Trophoblast cell (in vitro differentiated cells and primary cell): Measurements from ENCODE around the gene STARD10.

ENCODE experiments used
- DNase-seq, 2 donors: peaks; one replicate each; pipeline ENCODE4 v3.0.0-alpha.2; 2016
- H2AFZ ChIP-seq: 2 replicates; pipeline ENCODE4 v1.6.1; 2013; ENCODE audit warnings: low read length, moderate library complexity, mild to moderate bottlenecking; ENCODE audit not compliant: insufficient read depth, poor library complexity
- H2AK5ac ChIP-seq: 2 replicates; pipeline ENCODE4 v1.6.1; 2013; ENCODE audit warnings: mild to moderate bottlenecking, low read length
- H2BK120ac ChIP-seq: 2 replicates; pipeline ENCODE4 v1.6.1; 2013; ENCODE audit warnings: low read length, mild to moderate bottlenecking, moderate library complexity; ENCODE audit not compliant: insufficient read depth, poor library complexity
- H2BK12ac ChIP-seq: 2 replicates; pipeline ENCODE4 v1.6.1; 2013; ENCODE audit warnings: mild to moderate bottlenecking, low read length, moderate library complexity
- H2BK5ac ChIP-seq: 2 replicates; pipeline ENCODE4 v1.6.1; 2013; ENCODE audit warnings: low read length, low read depth, moderate library complexity, mild to moderate bottlenecking; ENCODE audit not compliant: poor library complexity
- H3K14ac ChIP-seq: 2 replicates; pipeline ENCODE4 v1.6.1; 2013; ENCODE audit warnings: mild to moderate bottlenecking, low read length
- H3K18ac ChIP-seq: 2 replicates; pipeline ENCODE4 v1.6.1; 2013; ENCODE audit warnings: mild to moderate bottlenecking, low read length
- H3K23ac ChIP-seq: 2 replicates; pipeline ENCODE4 v1.6.1; 2013; ENCODE audit warnings: low read length
- H3K27ac ChIP-seq: 2 replicates; pipeline ENCODE4 v1.5.1; 2013; ENCODE audit warnings: low read depth, mild to moderate bottlenecking, inconsistent platforms, low read length, moderate library complexity
- H3K27me3 ChIP-seq: 2 replicates; pipeline ENCODE4 v1.6.1; 2013; ENCODE audit warnings: inconsistent platforms, mild to moderate bottlenecking, low read length, moderate library complexity; ENCODE audit not compliant: insufficient read depth
- H3K36me3 ChIP-seq, 2 experiments: 1 replicate in 1 of 2; 2 replicates in 1 of 2; pipeline ENCODE4 v1.6.1; 2013; ENCODE audit warnings: low read length in 2 of 2, mild to moderate bottlenecking in 2 of 2, moderate library complexity in 1 of 2; ENCODE audit not compliant: insufficient read depth in 2 of 2, control insufficient read depth in 1 of 2
- H3K4ac ChIP-seq: 2 replicates; pipeline ENCODE4 v1.6.1; 2013; ENCODE audit warnings: low read depth, mild to moderate bottlenecking, low read length, moderate library complexity
- H3K4me1 ChIP-seq, 2 experiments: 1 replicate in 1 of 2; 2 replicates in 1 of 2; pipeline ENCODE4 v1.6.1; 2013; ENCODE audit warnings: low read length in 2 of 2, mild to moderate bottlenecking in 2 of 2, moderate library complexity in 1 of 2; ENCODE audit not compliant: insufficient read depth in 2 of 2, control insufficient read depth in 1 of 2
- H3K4me2 ChIP-seq: 2 replicates; pipeline ENCODE4 v1.6.1; 2013; ENCODE audit warnings: inconsistent platforms, mild to moderate bottlenecking, low read length, moderate library complexity
- H3K4me3 ChIP-seq: 2 replicates; pipeline ENCODE4 v1.5.1; 2013; ENCODE audit warnings: mild to moderate bottlenecking, low read depth, low read length, inconsistent platforms
- H3K79me1 ChIP-seq: one replicate; pipeline ENCODE4 v1.6.1; 2013; ENCODE audit warnings: low read length
- H3K79me2 ChIP-seq: 2 replicates; pipeline ENCODE4 v1.6.1; 2013; ENCODE audit warnings: low read length, mild to moderate bottlenecking; ENCODE audit not compliant: control insufficient read depth, insufficient read depth, poor library complexity
- H3K9ac ChIP-seq: 2 replicates; pipeline ENCODE4 v1.6.1; 2013; ENCODE audit warnings: mild to moderate bottlenecking, low read length
- H3K9me3 ChIP-seq: 2 replicates; pipeline ENCODE4 v1.6.1; 2013; ENCODE audit warnings: low read depth, mild to moderate bottlenecking, control low read depth, inconsistent platforms, low read length; ENCODE audit not compliant: insufficient read depth
- H4K12ac ChIP-seq: 2 replicates; pipeline ENCODE4 v1.6.1; 2013; ENCODE audit warnings: low read depth, mild to moderate bottlenecking, low read length, moderate library complexity
- H4K8ac ChIP-seq: 2 replicates; pipeline ENCODE4 v1.6.1; 2013; ENCODE audit warnings: low read depth, mild to moderate bottlenecking, low read length, moderate library complexity
- H4K91ac ChIP-seq: one replicate; pipeline ENCODE4 v1.6.1; 2013; ENCODE audit warnings: low read depth, mild to moderate bottlenecking, low read length, moderate library complexity
- WGBS: extraction: QIAGEN DNeasy Blood & Tissue Kit; methylation state at CpG from one replicate; pipeline ENCODE4 v1.1.7; 2013; ENCODE audit warnings: missing lambda C conversion rate; ENCODE audit not compliant: insufficient read length, insufficient coverage; ENCODE audit errors: extremely low coverage; 5-methylcytosine and 5-hydroxymethylcytosine counted together

STARD10 gene

GRCh38 chr11:72720784-72721183 is 73.1 kb downstream of the STARD10 start:
- no peak overlapping the region for H3K14ac ChIP-seq
- no peak overlapping the region for H2BK120ac ChIP-seq
- no peak overlapping the region for H3K23ac ChIP-seq
- H2AFZ ChIP-seq = no peak overlapping the region
- no peaks in the 10 kb centered on the region for H3K27me3 ChIP-seq
- H3K27ac ChIP-seq = no peak overlapping the region
- H2BK12ac ChIP-seq = peak overlapping the region; percentile 13
- H4K91ac ChIP-seq = peak overlapping the region; percentile 70
- no peak overlapping the region for H3K4me2 ChIP-seq
- WGBS = no CpG with 5 or more reads among the region's 4 CpGs
- no peak overlapping the region for H4K12ac ChIP-seq
- H3K4me3 ChIP-seq = no peak overlapping the region
- no peak overlapping the region for H3K9ac ChIP-seq
- H3K36me3 ChIP-seq = no peaks in the 10 kb centered on the region
- H2BK5ac ChIP-seq = no peak overlapping the region
- H3K18ac ChIP-seq = no peak overlapping the region
- H3K9me3 ChIP-seq = no peaks in the 10 kb centered on the region
- H3K79me2 ChIP-seq = peaks cover 1% of the 10 kb centered on the region
- H3K4me1 ChIP-seq = peaks cover 19 to 26% of the 10 kb centered on the region in 2 experiments
- H3K4ac ChIP-seq = peak overlapping the region; percentile 12
- H4K8ac ChIP-seq = no peak overlapping the region
- H2AK5ac ChIP-seq = no peak overlapping the region
- no peak for DNase-seq
- H3K79me1 ChIP-seq = peaks cover 10% of the 10 kb centered on the region

GRCh38 chr11:72720047-72720446 is 73.8 kb downstream of the STARD10 start:
- Histone ChIP-seq H3K27ac (no peak overlapping the region), H2BK5ac (no peak overlapping the region), H4K91ac (no peak overlapping the region), H4K12ac (no peak overlapping the region), H3K18ac (no peak overlapping the region), H3K4me2 (no peak overlapping the region), H2BK12ac (no peak overlapping the region), H2AK5ac (peak overlapping the region; percentile 5), H3K4ac (no peak overlapping the region), H3K36me3 (no peaks in the 10 kb centered on the region), H3K4me1 (peaks cover 19 to 26% of the 10 kb centered on the region in 2 experiments), H3K14ac (no peak overlapping the region), H3K79me2 (peaks cover 1% of the 10 kb centered on the region), H3K23ac (no peak overlapping the region), H4K8ac (no peak overlapping the region), H3K79me1 (peaks cover 10% of the 10 kb centered on the region), H3K9ac (no peak overlapping the region), H2AFZ (no peak overlapping the region), H3K27me3 (no peaks in the 10 kb centered on the region), H3K9me3 (peaks cover 2% of the 10 kb centered on the region), H2BK120ac (no peak overlapping the region), H3K4me3 (no peak overlapping the region)
- WGBS = no CpG with 5 or more reads among the region's 3 CpGs
- no peak for DNase-seq

- no CpG with 5 or more reads among the region's 4 CpGs for WGBS
- Histone ChIP-seq H3K4me2 (no peak overlapping the region), H3K9ac (no peak overlapping the region), H3K14ac (no peak overlapping the region), H3K4me3 (no peak overlapping the region), H3K79me2 (peaks cover 1% of the 10 kb centered on the region), H3K36me3 (no peaks in the 10 kb centered on the region), H3K18ac (no peak overlapping the region), H3K23ac (no peak overlapping the region), H3K9me3 (peaks cover 2% of the 10 kb centered on the region), H4K12ac (no peak overlapping the region), H2BK5ac (no peak overlapping the region), H3K4me1 (peaks cover 19 to 26% of the 10 kb centered on the region in 2 experiments), H2BK120ac (no peak overlapping the region), H4K8ac (no peak overlapping the region), H2BK12ac (no peak overlapping the region), H4K91ac (no peak overlapping the region), H3K4ac (no peak overlapping the region), H2AFZ (no peak overlapping the region), H2AK5ac (no peak overlapping the region), H3K27me3 (no peaks in the 10 kb centered on the region), H3K27ac (no peak overlapping the region), H3K79me1 (peaks cover 10% of the 10 kb centered on the region)
- no peak for DNase-seq
Measured at GRCh38 chr11:72719551-72719950, 74.3 kb downstream of the STARD10 start.

- Histone ChIP-seq H3K4me3 (no peak overlapping the region), H3K27me3 (no peaks in the 10 kb centered on the region), H3K9ac (no peak overlapping the region), H3K4ac (no peak overlapping the region), H3K9me3 (peaks cover 2% of the 10 kb centered on the region), H3K79me1 (peaks cover 10% of the 10 kb centered on the region), H3K4me1 (peaks cover 19 to 26% of the 10 kb centered on the region in 2 experiments), H4K12ac (no peak overlapping the region), H2BK5ac (no peak overlapping the region), H4K91ac (no peak overlapping the region), H2AFZ (no peak overlapping the region), H3K4me2 (no peak overlapping the region), H3K14ac (no peak overlapping the region), H2AK5ac (no peak overlapping the region), H3K23ac (no peak overlapping the region), H2BK120ac (no peak overlapping the region), H3K27ac (no peak overlapping the region), H3K79me2 (peaks cover 1% of the 10 kb centered on the region), H2BK12ac (no peak overlapping the region), H3K36me3 (no peaks in the 10 kb centered on the region), H3K18ac (no peak overlapping the region), H4K8ac (no peak overlapping the region)
- no peak for DNase-seq
- no CpG with 5 or more reads among the region's 2 CpGs for WGBS
Measured at GRCh38 chr11:72719144-72719543, 74.7 kb downstream of the STARD10 start.
